ENCODE data around the gene THY1.
"Not testable (repeated sequence)": the region's sequence is repeated elsewhere in the genome, so short reads cannot be mapped to it uniquely, and the experiment has no call there.

THY1 gene

DNA sequence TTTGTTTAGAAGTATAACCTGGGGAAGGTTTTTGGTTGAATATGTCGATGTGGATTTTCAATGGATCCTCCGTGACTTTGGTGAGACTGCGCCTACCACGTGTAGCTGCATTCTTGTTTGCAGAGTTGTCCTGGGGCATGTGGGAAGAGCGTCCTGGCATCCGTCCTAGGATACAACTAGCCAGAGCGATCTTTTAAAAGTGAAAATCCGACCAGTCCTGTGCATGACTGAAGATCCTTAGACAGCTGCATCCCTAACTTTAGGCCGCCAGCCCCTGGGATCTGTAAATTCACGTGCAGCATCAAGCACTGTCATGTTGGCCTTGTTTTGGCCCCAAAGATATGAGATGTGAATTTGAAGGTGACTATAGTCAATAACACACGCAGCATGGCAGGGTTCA is 22.4 kb upstream of the THY1 start:
- DNase-seq, result no peak

GRCh38 chr11:119441898-119442243 is 18.9 kb upstream of the THY1 start:
- DNase-seq, result peak; percentile 12

GRCh38 chr11:119438599-119438998 is 15.6 kb upstream of the THY1 start:
- DNase-seq, result no peak

- not testable (repeated sequence) for DNase-seq
Observed at GRCh38 chr11:119437521-119437920, 14.5 kb upstream of the THY1 start.

- no peak for DNase-seq
Observed at GRCh38 chr11:119436711-119437110, 13.7 kb upstream of the THY1 start.

DNA sequence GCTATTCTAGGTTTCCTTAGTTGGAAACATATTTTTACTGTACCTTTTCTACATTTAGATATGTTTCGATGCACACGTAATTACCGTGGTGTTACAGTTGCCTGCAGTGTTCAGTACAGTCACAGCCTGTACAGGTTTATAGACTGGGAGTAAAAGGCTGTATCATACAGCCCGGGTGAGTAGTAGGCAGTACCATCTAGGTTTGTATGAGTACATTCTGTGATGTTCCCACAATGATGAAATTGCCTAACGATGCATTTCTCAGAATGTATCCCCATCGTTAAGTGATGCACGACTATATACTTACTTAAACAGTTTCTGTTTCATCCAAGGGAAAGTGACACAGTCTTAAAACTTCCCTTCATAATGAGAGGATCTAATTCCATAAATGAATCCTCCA is 13.1 kb upstream of the THY1 start:
- DNase-seq, result no peak

- DNase-seq, result no peak
Observed at GRCh38 chr11:119434591-119435330, 11.8 kb upstream of the THY1 start.

GRCh38 chr11:119433358-119433725 is 10.4 kb upstream of the THY1 start:
- DNase-seq, result no peak

GRCh38 chr11:119432484-119433357 is 9.7 kb upstream of the THY1 start:
- no peak for DNase-seq

DNA sequence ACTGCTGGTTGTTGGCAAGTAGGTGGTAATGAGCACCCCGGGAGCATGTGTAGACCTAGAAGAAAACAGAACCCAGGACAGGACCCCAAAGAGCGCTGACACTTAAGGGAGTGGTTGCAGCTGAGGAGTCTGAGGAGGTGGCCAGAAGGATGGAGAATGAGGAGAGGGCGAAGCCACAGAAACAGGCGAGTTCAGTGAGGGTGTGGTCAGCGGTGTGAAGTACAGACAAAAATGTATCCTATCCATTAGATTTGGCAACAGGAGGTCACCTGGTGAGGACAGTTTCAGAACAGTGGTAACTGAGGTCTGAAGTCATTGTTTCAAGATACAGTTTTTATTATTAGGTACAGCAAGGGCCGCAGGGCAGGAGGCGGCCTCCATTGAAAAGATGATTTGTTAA is 8.6 kb upstream of the THY1 start:
- no peak for DNase-seq

DNA sequence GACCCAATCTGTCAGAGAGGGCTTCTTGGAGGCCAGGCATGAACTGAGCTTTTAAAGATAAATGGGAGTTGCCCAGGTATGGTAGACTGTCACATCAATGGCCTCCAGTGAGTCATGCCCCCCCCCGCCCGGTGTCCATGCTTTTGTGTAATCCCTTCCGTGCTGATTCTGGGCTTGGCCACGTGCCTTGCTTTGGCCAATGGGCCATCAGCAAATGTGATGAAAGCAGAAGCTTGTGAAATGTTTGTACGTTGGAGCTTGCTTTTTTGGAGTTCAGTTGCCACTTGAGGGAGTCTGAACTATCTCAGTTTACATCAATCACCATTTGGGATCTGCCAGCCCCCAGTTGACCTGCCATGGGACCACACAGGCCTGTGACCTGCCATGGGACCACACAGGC is 4.3 kb upstream of the THY1 start:
- DNase-seq, result no peak

GRCh38 chr11:119426142-119426541 is 3.2 kb upstream of the THY1 start:
- DNase-seq, result no peak

GRCh38 chr11:119424775-119425174 is 1.8 kb upstream of the THY1 start:
- no peak for DNase-seq

- no peak for DNase-seq
Observed at GRCh38 chr11:119424276-119424675, 1.3 kb upstream of the THY1 start.

DNA sequence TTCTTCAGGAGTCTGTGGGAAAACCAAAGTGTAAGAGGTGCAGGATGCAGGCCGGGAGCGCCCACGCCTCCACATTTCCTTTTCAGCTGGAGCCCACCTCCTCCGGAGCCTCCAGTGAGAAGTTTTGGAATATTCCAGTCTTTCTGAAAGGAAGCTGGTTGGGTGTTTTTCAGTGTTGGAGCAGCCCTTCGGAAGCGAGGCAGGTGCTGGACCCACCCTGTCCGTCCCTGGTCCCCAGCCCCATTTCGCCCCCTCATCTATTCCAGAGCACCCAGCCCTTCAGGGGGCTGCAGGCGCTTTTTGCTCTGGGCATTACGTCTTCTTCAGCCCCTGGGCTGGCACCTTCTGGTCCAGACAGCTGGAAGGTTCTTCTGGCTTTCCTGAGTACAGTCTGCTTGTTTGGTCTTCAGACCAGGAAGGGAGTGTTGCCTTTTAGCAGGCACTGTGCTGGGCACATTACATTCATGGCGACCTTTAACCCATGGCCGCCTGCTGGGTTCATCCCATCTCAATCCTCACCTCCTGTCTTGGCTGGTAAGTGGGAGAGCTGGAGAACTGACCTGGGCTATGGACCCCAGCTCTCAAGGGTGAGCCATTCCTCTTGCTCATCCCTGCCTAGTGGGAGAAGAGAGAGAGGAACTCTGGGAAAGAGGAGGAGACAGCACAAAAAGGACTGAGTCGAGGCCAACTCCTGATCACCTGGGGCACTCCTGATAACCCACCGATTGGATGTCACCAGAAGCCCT is 710 bp upstream of the THY1 start:
- DNase-seq, result no peak

GRCh38 chr11:119421941-119422808 is 797 bp downstream of the THY1 start:
- DNase-seq, result peak; percentile 88

- DNase-seq, result no peak
Observed at GRCh38 chr11:119421351-119421750, 1.6 kb downstream of the THY1 start.

DNA sequence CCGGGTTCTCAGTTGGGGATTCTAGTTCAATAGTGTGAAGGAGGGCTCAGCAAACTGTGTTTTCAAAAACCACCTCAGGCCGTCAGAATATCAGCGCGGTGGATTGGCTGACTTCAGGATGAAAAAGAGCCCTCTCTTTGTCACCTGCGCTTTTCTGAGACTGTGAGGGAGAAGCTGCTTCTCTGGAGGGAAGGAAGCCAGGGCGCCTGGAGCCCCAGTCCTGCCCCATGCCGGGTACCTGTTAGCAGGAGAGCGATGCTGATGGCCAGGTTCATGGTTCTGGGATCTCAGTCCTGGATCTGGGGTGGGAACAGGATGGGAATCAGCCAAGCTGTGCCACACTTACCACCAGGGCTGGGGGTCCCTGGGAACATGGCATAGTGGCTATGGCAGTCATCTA is 2.3 kb downstream of the THY1 start:
- no peak for DNase-seq

DNA sequence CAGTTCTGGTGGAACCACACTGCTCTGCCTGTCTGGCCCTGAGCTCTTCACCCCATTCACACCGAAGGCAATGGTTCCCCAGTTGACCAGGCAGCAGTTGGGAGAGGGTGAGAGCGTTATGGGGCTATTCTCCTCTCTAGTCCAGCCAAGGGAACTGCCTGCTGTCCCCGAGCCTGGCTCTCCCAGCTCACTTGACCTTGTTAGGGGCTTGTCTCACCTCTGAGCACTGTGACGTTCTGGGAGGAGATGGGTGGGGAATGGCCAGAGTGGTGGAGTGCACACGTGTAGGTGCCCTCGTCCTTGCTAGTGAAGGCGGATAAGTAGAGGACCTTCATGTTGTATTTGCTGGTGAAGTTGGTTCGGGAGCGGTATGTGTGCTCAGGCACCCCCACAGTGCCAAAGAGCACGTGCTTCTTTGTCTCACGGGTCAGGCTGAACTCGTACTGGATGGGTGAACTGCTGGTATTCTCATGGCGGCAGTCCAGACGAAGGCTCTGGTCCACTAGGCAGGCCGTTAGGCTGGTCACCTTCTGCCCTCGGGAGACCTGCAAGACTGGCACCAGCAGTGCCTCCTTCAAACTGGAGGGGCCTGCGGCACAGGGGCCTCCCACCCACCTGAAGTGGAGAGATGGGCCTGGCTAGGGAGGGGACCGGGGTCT is 3.0 kb downstream of the THY1 start:
- no peak for DNase-seq

DNA sequence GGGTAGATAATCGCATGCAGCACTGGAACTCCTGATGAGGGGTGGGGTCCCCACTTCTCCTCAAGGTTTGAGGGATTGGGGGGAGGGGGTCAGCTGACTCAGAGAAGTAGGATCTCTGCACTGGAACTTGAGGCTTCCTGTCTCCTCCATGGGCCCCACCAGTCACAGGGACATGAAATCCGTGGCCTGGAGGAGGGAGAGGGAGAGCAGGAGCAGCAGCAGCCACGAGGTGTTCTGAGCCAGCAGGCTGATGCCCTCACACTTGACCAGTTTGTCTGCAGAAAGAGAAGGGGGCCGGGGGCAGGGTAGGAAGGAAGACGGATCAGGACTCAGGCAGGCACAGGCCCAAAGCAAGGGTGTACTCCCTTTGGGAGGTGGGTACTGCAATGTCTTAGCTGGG is 3.7 kb downstream of the THY1 start:
- no peak for DNase-seq

GRCh38 chr11:119418759-119419158 is 4.2 kb downstream of the THY1 start:
- no peak for DNase-seq

All from NCI-H82 (cell line).